Putamen (tissue), 1 donor: ENCODE measurements around the gene ASB2.

Source experiments
- DNase-seq: peaks from one replicate; pipeline ENCODE4 v3.0.0-alpha.2; 2016; ENCODE audit warnings: low spot score

ASB2 gene

GRCh38 chr14:93976477-93977057 is at the start of gene ASB2:
Gene ASB2 (minus strand): TSS chr14:93976570. CDS start chr14:93964539, 12,031 bp downstream.
- no peak for DNase-seq

GRCh38 chr14:94025720-94026119 is 49.4 kb upstream of the ASB2 start:
- no peak for DNase-seq

- no peak for DNase-seq
Observed at GRCh38 chr14:94024549-94024948, 48.2 kb upstream of the ASB2 start.

DNA sequence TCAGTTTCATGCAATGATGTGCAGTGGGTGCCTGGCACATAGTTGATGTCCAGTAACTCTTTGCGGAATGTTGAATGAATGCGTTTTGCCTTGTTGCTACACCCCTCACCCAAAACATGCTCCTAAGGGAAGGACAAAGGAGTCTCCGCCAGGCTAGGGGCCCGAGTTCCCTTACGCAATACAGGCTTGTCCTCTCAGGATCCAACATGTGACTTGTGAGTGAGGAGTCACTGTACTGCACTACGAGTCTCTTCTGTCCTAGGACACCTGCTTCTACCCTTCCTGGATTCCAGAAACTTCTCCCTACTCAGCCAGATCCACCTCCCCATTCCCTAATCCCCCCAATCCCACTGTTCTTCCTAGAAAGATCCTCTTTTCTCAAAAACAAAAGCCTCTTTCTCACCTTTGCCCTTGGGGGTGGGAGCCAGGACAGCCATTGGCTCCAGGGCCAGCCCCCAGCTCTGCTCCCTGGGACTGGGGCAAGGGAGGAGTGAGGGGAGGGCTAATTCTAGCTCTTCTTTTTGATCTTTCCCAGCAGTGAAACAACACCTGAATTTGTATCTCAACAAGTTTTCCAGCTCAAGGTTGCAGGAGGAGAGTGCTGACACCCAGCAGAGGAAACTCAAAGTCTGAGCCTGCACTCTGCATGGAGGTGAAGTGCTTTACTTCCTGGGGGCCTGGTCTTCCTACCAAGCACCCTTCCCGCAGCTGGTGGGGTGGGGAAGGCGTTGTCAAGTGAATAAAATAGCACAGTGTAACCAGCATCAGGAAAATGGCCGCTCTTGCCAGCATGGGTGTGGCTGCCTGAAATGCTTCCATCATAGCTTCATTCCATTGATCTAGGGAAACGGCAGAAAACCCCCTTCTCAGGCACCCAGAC is 46.4 kb upstream of the ASB2 start:
- DNase-seq: no peak

DNA sequence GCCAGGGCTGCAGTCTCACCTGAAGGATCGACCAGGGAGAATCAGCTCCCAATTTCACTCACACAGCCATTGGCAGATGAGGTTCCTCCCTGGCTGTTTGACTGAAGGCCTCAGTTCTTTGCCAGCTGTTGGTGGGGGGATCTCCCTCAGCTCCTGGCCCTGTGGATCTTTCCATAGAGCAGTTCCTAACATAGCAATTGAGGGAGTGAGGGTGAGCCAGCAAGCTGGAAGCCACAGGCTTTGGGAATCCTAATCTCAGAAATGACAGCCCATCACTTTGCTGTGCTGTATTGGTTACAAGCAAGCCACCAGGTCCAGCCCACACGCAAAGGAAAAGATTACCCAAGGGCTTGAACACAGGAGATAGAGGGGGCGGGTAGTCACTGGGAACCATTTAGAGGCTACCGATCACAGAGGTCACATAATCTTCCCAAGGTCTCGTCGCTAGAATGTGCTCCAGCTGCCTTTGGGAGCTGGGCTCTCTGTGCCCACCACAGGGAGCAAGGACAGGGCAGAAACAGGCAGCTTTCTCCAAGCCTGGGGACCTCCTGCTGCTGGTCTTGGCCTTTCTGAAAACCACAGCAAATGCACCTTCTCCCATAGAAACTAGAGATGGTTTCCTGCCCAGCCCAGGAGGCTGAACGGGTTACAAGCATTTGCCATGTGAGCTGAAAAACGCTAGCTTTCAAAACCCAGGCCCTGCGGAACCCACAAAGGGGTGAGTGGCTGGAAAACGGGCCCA is 45.2 kb upstream of the ASB2 start:
- DNase-seq: no peak

DNA sequence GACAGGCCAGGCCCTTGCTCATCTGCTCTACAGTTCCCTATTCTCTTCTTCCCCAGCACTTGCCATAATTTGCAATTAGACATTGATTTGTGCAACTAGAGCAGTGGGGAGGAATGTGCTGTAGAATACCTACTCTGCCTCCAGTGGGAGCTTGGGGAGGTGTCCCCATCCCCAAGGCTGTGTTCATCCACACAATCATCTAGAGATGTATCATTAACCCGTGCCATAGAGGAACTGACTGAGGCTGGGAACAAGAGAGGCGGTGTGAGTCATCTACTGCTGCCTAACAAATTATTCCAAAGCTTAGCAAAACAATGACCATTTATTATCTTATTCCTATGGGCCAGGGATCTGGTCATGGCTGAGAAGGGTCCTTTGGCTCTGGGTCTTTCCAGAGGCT is 44.6 kb upstream of the ASB2 start:
- no peak for DNase-seq

DNA sequence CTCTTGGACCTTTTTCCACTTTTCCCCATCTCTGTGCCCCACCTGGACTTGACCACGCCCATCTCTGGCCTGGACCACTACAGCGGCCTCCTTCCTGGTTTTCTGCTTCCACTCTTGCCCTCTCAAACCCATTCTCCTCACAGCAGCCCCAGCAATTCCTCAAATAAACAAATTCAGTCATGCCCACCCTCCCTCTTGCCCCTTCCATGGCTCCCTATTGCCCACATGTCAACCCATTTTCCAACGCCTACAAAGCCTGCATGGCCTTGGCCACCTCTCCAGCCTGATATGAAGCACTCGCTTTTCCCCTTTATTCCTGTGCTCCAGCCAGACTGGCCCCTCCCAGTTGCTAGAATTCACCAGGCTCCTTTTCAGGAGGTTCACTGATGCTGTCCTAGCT is 43.9 kb upstream of the ASB2 start:
- no peak for DNase-seq

DNA sequence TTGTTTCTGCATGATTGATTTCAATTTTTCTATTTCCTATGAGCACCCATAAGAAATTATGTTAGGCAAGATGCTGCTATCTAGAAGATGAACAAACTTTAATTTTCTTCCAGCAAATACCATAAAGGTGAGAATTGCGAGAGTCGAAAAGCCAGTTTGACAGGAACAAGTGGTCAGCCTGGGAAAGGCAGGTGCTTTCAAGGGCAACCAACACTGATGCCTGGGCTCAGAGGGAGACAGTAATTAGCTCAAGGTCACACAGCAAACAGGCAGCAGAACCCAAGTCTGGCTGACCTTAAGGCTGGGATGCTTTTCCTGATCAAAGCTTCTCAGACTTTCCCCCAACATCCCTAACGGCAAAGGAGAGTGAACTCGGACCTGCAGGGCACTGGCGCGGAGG is 43.0 kb upstream of the ASB2 start:
- no peak for DNase-seq

DNA sequence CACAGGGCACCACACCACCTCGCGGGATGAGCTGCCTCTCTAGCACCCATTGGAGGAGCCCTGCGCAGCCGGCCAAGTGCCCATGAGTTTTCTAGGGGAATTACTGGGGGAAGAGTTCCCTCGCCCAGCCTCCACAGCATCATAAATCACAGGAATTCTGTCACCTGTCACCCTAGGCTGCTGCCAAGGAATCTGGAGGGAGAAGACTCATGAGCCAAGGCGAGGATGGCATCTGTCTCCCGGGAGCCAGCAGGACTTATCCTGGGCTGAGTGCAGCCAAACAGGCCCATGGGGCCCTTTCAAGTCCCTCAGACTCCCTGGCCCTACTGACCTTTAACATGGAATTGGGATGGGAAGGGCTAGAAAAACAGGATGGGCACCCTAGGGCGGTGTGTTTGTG is 41.9 kb upstream of the ASB2 start:
- DNase-seq: no peak

- no peak for DNase-seq
Observed at GRCh38 chr14:94016446-94016976, 40.1 kb upstream of the ASB2 start.

DNA sequence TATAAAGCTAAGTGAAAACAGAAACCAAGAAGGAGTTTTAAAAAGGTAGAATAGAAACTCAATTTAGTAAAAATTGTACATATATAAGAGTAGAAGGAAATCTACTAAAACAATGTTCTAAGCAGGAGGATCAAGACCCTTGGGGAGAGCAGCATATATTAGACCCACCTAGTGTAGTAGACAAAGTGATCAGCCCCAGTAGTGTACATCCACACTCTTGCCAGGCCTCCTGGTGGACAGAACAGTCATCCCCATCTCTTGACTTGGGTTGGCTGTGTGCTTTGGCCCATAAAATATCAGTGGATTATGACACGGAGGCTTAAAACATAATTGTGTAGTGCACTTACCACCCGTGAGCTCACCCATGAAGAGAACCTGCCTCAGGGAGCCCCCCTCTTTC is 38.9 kb upstream of the ASB2 start:
- no peak for DNase-seq

DNA sequence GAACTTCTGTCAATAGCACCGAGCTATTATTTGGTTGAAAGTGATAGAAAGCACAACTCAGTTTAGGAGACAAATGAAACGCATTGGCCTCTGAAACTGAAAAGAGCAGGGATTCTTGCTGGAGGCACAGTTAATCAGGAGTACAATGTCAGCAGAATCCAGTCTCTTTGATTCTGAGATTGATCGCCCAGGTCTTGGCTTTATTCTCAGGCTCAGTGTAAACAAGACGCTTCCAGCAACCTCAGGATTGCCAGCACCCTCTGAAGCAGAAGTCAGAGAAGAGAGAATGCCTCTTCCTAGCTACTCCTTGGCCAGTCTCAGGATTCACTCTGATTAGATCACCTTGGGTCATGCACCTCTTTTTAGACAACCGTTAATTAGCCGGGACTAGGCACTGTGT is 38.0 kb upstream of the ASB2 start:
- DNase-seq: no peak

DNA sequence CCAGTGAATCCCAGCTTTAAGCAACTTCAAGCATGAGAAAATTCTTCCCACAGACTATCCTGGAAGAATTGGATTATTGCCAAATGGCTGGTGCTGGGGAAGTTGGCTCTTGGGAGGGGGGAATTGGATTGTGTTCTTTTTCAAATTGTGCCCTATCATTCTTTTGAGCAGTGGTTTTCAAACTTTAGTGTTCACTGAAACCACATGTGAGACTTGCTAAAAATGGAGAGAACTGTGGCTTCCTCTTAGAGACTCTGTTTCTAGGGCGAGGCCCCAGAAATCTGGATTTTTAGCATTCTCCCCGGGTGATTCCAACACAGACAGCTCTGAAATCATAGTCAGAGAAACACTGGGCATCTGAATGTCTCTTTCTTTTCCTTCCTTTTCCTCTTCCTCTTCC is 35.4 kb upstream of the ASB2 start:
- no peak for DNase-seq

DNA sequence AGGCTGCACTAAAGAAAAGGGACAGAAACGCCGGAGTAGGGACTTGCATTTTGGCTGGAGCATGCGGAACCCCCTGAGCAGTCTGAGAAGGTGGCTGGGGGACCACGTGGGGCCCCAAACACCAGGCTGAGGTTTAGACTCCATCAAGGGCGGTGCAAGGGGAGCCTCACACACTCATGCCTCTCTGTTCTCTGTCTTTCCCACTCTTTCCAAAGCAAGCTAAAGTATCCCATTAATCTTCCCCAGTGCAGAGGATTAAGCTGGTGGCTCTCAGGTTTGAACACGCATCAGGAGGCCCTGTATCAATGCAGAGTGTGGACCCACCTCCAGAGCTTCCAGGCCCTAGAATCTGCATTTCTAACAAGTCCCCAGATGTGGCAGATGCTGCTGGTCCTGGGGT is 34.3 kb upstream of the ASB2 start:
- DNase-seq: no peak

DNA sequence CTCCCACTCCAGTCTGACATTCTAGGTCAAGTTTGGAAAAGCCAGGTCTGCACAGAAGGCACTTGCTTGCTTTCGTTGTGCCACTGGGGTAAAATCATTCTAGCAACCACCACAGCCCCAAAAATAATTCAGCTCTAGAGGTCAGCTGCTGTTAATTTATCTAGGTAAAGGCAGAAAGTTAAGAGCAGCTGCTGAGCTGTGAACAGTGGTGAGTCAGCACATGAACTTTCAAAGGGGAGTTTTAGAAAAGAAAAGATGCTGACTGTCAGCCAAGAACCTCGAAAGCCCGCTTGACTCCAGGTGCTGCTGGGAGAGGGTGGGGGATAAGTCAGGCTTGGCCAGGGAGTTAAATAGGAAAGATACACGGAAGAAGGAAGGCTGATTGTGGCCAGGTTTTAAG is 33.4 kb upstream of the ASB2 start:
- no peak for DNase-seq

DNA sequence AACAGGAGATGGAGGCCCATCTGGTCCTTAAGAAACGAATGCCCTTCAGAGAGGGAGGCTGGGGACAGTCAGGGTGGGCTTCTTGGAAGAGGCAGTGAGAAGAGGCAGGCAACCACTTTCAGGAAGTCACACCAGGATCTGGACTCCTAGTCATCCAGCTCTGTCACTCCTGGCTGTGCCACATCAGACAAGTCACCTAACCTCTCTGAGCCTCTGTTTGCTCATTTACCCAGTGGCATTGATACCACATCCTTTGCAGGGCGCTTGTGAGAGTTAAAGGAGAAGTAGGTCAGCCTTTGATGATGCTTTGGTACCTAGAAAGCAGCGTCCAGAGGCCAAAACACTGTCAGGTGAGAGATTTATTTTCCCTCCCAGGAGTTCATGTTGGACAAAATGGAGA is 31.9 kb upstream of the ASB2 start:
- no peak for DNase-seq

GRCh38 chr14:94005324-94006073 is 29.1 kb upstream of the ASB2 start:
- DNase-seq: no peak

DNA sequence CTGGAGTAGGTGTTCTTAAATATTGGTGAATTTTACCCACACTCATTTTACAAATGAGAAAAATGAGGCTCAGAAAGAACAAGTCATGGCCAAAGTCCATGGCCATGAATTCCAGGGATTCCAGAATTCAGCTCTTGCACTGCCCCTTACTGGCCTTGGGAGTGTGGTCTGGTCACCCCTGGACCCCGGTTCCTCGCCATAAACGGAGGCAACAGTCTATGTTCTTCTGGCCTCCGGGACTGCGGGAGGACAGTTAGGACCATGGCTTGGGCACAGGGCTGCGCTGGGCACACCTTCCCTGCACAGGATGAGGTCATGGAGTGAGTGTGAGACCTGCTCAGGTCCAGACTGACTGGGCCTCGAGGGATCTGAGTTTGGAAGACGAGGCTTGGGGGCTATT is 27.6 kb upstream of the ASB2 start:
- no peak for DNase-seq

- DNase-seq: no peak
Observed at GRCh38 chr14:94003397-94003796, 27.0 kb upstream of the ASB2 start.

DNA sequence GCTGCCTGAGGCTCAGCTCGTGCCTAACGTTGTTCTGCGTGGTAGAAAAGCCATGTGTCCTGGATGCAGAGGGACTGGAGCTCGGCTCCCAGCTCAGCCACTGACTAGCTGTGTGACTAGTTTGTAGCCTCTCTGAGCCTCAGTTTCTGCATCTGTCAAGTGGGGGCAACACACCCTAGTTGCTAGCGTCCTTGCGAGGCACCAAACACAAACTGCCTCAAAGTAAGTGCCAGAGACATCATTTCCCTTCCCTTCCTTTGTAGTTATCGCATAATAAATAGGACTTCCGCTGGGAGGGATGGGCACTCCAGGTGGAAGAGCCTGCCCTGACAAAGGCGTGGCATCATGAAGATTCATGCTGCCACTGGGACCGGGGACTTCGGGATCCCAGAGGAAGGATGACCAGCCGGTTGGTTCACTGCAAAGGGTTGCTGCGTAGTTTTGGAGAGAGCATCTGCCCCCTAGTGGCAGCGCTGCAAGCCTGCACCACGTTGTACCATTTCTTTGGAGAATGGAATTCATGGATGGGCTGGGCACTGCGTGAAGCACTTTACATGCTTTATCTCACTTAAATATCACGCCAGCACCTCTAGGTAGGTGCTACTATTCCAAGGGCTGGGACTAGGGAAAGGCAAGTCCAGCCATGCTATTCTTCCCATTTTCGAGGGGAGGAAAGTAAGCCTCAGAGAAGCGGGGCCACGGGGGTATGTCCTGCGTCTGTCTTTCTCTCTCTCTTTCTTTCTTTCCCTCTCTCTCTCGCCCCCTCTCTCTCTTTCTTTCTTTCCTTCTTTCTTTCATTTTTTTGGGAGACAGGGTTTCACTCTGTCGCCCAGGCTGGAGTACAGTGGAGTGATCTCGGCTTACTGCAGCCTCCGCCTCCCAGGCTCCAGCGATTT is 25.4 kb upstream of the ASB2 start:
- peak; percentile 49 for DNase-seq

DNA sequence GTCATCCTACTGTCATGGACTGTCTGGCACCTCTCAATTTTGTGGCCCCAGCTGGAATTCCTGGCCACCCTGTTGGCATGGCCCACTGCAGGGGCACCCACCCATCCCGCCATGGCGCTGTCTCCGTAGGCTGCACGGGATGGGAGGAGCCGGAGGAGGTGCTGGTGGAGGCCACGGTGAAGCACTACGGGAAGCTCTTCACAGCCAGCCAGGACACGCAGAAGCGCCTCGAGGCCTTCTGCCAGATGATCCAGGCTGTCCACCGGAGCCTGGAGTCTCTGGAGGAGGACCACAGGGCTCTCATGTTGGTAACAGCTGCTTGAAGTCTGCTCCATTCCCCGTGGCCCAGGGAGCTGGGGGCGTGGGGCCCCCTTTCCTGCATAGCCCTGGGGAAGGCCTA is 24.6 kb upstream of the ASB2 start:
- DNase-seq: no peak
